ENCODE results near the gene FMO5.
"Not testable (repeated sequence)": the region's sequence is repeated elsewhere in the genome, so short reads cannot be mapped to it uniquely, and the experiment has no call there.

FMO5 gene

DNA sequence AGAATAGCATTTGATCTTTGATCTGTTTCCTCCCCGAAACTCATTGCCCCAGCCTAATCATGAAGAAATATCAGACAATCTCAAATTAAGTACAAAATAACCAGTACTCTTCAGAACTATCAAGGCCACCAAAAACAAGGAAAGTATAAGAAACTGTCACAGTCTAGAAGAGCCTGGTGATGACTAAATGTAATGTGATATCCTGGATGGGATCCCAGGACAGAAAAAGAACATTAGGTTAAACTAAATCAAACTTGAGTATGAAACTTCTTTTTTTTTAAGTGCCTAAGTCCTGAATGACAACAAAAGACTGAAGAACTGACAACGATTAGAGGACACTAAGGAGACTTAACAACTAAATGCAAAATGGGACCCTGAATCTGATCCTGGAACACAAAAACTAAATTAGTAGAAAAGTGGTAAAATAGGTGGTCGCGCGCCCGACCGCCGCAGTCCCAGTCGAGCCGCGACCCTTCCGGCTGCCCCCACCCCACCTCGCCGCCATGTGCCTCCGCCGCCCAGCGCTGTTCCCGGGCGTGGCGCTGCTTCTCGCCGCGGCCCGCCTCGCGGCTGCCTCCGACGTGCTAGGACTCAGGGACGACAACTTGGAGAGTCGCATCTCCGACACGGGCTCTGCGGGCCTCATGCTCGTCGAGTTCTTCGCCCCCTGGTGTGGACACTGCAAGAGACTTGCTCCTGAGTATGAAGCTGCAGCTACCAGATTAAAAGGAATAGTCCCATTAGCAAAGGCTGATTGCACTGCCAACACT, 47.3 kb downstream of the FMO5 start:
- Histone ChIP-seq H3K4me2 (no peak overlapping the region), H3K9ac (no peak overlapping the region), H3K27me3 (no peaks in the 10 kb centered on the region), H4K20me1 (no peaks in the 10 kb centered on the region), H3K36me3 (0 out of 2 replicates have a peak, but pooled peaks cover 4% of the 10 kb centered on the region), H3K4me3 (no peak overlapping the region), H3K27ac (no peak overlapping the region), H3K4me1 (peaks cover 15% of the 10 kb centered on the region), H3K9me3 (no peaks in the 10 kb centered on the region)
- no peak for TF ChIP-seq Cebpa-rat (IDR thresholded peaks at IDR 0.05)

DNA sequence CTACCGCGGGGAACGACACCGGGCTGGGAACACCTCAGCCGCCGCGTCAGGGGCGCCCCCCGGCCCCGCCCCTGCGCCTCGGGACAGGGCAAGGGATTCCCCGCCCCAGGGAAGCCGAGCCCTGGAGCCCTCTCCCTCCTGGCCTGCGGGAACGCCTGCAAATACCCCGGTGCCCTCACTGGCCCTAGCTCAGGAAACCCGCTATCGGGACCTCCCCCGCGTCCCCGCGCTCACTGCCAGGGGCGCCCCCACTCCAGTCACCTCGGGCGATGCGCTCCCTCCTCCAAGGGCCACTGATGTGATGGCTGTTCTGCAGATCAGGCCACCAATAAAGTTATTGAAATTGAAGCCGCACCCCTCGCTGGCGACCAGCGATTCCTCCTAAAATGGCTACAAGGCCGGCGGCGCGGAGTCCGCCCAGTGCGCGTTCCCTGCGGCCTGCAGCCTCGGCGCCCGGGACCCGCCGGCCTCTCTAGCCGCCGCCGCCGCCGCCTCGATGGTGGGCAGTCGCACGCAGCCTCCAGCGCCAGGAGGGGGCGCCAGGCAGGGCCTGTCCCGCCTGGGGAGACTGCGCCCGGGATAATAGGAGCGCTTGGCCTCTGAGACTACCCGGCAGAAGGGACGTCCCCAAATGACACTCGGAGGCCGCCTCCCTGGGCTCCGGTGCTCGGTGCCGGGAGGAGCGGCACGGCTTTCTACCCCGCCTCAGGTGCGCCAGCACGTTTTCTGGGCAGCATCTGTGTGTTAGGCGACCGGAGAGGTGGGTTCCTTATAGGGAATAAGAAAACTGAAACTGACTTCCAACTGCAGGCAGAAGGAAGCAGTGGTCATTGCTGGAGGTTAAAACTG, 52.7 kb downstream of the FMO5 start, which contains the start of gene PRKAB2:
PRKAB2 (minus strand) TSS at position 303 of the 849 bp plus-strand sequence. CDS start 326 bp downstream, outside the sequence.
- Histone ChIP-seq H3K27me3 (no peaks in the 10 kb centered on the region), H3K27ac (peak within 1 kb of the TSS; percentile 88), H3K4me2 (peak within 1 kb of the TSS; percentile 97), H3K4me1 (peaks cover 33% of the 10 kb centered on the region), H4K20me1 (no peaks in the 10 kb centered on the region), H3K36me3 (peaks cover 6% of the 10 kb centered on the region), H3K4me3 (peak within 1 kb of the TSS; percentile 93), H3K9ac (peak within 1 kb of the TSS; percentile 87), H3K9me3 (no peaks in the 10 kb centered on the region)
- no peak for TF ChIP-seq Cebpa-rat (IDR thresholded peaks at IDR 0.05)

DNA sequence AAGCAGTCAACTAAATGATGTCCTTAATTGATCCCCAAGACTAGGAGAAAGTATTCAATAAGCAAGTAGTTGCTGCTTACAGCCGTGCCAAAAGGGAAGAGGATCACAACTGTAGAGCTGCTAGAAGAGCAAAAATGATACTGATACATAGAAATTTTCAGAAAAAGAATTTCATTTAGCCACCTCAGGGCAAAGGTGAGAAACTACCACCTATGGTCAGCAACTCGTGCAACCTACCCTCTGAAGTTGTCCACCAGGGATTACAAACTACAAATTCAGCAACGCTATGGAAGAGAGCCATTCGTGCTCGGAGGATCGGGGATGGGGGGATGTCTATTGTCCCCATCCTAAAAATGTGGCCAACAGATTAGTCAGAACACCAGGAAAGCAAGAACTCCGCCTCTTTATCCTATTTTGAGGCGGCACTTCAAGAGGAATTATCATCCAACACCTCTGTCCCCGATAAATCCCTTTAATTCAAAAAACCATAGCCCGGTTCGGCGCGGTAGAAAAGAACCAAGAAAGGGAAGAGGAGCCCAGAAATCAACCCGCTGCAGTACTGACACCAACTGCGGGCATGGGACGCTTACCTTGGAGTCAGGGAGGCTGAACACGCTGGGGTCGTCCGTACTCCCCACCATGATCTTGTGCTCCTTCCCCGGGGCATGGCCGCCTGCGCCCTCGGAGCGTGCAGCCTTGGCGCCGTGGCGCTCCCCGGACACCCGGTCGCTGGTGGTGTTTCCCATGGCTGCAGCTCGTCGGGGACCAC, 53.6 kb downstream of the FMO5 start:
- Histone ChIP-seq H3K36me3 (peaks cover 14% of the 10 kb centered on the region), H3K4me1 (peaks cover 33% of the 10 kb centered on the region), H3K9me3 (no peaks in the 10 kb centered on the region), H3K4me2 (peak overlapping the region; percentile 97), H4K20me1 (no peaks in the 10 kb centered on the region), H3K9ac (peak overlapping the region; percentile 87), H3K4me3 (peak overlapping the region; percentile 93), H3K27me3 (no peaks in the 10 kb centered on the region), H3K27ac (peak overlapping the region; percentile 88)
- no peak for TF ChIP-seq Cebpa-rat (IDR thresholded peaks at IDR 0.05)

DNA sequence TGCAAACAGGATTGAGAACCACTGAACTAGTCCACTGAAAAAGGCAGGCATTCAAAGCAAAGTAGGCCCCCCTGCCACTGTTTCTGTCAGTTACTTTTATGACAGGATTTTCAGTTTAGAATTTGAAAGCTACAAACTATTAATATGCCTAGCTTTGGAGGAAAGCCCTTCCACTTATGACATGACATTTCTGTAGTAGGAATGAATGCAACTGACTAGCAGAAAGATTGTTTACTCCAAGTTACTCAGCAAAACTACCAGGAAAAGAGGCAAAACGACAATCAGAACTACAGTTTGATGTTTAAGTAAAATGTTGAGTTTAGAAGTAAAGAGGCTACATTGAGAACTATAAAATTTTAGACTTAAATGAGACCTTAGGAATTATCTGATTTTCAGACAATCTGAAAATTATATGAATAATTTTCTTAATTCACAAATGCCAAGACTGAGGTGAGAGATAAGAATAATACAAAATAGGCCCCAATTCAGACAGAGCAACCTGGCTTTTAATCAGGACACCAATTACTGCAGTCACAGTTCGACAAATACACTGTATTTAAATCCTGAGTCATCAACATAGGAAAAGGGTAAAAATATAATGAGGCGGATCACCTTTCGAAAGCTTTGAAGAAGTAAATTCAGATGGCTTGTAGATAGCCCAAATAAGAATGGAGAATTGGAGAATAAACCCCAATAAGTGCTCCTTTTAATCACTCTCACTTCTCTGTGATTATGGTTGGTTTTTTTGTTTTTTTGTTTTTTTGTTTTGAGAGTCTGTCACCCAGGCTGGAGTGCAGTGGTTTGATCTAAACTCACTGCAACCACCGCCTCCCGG, 55.1 kb downstream of the FMO5 start:
- no peaks in the 10 kb centered on the region for H4K20me1 ChIP-seq
- peak overlapping the region; percentile 97 for H3K4me2 ChIP-seq
- H3K36me3 ChIP-seq = peaks cover 29% of the 10 kb centered on the region
- 0 out of 2 replicates have a peak overlapping the region, but pooled peaks have one; percentile 93 for H3K4me3 ChIP-seq
- no peak for TF ChIP-seq Cebpa-rat (IDR thresholded peaks at IDR 0.05)
- peaks cover 33% of the 10 kb centered on the region for H3K4me1 ChIP-seq
- H3K27me3 ChIP-seq = no peaks in the 10 kb centered on the region
- H3K27ac ChIP-seq = no peak overlapping the region
- H3K9ac ChIP-seq = no peak overlapping the region
- H3K9me3 ChIP-seq = no peaks in the 10 kb centered on the region

DNA sequence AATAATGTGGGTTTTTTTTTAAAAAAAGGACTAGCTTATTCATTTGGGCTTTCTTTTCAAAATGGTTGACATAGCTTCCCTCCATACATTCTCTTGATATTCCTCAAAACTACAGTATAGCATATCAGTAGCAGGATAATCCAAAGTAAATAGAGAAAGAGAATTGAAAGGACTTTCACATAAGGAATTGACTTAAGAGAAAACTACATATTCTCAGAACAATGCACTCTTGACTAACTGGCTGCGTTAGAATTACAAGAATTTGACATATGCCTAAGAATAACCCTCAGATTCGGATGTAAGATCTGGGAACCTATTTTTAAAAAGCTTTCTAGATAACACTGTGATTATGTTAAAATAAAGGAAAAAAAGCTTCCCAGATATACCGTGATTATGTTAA, 56.0 kb downstream of the FMO5 start:
- Histone ChIP-seq H3K9me3 (no peaks in the 10 kb centered on the region), H3K27me3 (no peaks in the 10 kb centered on the region), H3K9ac (no peak overlapping the region), H4K20me1 (no peaks in the 10 kb centered on the region), H3K27ac (no peak overlapping the region), H3K4me3 (no peak overlapping the region), H3K36me3 (peaks cover 32% of the 10 kb centered on the region), H3K4me1 (peaks cover 31% of the 10 kb centered on the region), H3K4me2 (no peak overlapping the region)
- no peak for TF ChIP-seq Cebpa-rat (IDR thresholded peaks at IDR 0.05)

DNA sequence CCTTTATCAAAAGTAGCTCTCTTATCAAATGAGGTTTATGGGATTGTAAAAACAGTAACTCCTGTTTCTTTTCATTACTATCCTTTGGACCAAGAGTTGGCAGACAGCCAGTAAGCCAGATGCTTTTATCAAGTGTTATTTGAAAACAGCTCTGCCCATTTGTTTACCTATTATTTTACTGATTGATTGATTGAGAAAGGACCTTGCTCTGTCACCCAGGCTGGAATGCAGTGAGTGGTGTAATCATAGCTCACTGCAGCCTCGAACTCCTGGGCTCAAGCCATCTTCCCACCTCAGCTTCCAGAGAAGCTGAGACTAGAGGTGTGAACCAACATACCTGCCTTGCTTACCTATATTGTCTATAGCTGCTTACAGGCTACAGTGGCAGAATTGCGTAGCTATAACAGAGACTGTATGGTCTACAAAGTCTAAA, 56.5 kb downstream of the FMO5 start:
- Histone ChIP-seq H4K20me1 (no peaks in the 10 kb centered on the region), H3K4me3 (no peak overlapping the region), H3K4me1 (peaks cover 25% of the 10 kb centered on the region), H3K27ac (no peak overlapping the region), H3K36me3 (peaks cover 36% of the 10 kb centered on the region), H3K27me3 (no peaks in the 10 kb centered on the region), H3K9ac (no peak overlapping the region), H3K4me2 (no peak overlapping the region), H3K9me3 (no peaks in the 10 kb centered on the region)
- no peak for TF ChIP-seq Cebpa-rat (IDR thresholded peaks at IDR 0.05)

DNA sequence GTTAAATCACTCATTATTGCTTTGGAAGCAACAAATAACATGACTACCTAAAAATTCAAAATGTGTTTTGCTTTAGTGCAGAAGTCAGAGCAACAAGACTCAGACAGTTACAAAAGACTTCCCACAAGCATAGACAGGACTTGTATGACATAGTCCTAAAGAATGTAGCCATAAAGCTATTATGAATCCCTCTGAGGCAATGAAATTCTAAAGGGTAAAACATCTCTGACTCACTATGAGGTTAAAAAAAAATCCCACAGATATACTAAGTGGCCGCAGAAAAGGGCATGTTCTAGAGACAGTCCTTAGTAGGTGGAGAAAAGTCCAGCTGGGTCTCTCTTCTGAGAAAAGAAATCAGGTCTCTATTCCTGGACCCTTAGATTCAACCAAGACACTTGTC, 57.8 kb downstream of the FMO5 start:
- Histone ChIP-seq H4K20me1 (no peaks in the 10 kb centered on the region), H3K9ac (no peak overlapping the region), H3K4me1 (peaks cover 20% of the 10 kb centered on the region), H3K9me3 (no peaks in the 10 kb centered on the region), H3K36me3 (peaks cover 43% of the 10 kb centered on the region), H3K4me2 (no peak overlapping the region), H3K27ac (no peak overlapping the region), H3K27me3 (no peaks in the 10 kb centered on the region), H3K4me3 (no peak overlapping the region)
- TF ChIP-seq Cebpa-rat (IDR thresholded peaks at IDR 0.05) = no peak

DNA sequence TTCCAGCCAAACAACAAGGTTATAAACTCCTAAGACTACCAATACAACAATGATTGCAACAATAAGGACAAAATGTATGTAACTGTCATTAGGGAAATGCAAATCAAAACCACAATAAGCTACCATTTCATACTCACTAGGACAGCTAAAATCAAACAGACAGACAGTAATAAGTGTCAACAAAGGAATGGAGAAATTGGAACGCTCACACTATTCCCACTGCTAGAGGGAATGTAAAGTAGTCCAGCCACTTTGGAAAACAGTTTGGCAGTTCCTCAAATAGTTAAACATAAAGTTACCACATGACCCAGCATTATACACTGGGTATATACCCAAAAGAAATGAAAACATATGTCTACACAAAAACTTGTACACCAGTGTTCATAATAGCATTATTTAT, 62.1 kb downstream of the FMO5 start:
- Histone ChIP-seq H3K4me1 (no peaks in the 10 kb centered on the region), H3K27ac (no peak overlapping the region), H3K4me3 (no peak overlapping the region), H3K9me3 (no peaks in the 10 kb centered on the region), H4K20me1 (no peaks in the 10 kb centered on the region), H3K36me3 (peaks cover 83% of the 10 kb centered on the region), H3K4me2 (no peak overlapping the region), H3K27me3 (no peaks in the 10 kb centered on the region), H3K9ac (no peak overlapping the region)
- no peak for TF ChIP-seq Cebpa-rat (IDR thresholded peaks at IDR 0.05)

DNA sequence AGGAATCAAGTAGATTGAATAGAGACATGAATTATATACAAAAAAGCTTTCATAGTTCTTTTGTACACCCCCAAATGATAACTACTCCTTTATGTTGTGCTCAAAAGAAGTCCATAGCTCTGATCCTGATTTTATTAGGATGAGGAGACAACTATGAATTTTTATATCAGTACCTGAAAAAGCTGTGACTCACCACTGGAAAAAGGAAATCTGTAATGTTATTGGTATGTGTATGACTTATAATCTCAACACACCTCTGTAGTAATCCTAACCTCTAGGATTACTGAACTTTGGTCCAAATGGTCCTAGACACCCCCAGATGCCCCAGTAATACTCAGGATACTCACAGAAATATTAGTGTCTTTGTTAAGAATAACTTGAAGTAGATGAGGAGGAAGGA, 63.0 kb downstream of the FMO5 start:
- no peaks in the 10 kb centered on the region for H3K27me3 ChIP-seq
- no peaks in the 10 kb centered on the region for H3K9me3 ChIP-seq
- H3K4me2 ChIP-seq = no peak overlapping the region
- no peak for TF ChIP-seq Cebpa-rat (IDR thresholded peaks at IDR 0.05)
- peaks cover 84% of the 10 kb centered on the region for H3K36me3 ChIP-seq
- H3K9ac ChIP-seq = no peak overlapping the region
- no peaks in the 10 kb centered on the region for H4K20me1 ChIP-seq
- no peak overlapping the region for H3K27ac ChIP-seq
- H3K4me3 ChIP-seq = no peak overlapping the region
- H3K4me1 ChIP-seq = no peaks in the 10 kb centered on the region

DNA sequence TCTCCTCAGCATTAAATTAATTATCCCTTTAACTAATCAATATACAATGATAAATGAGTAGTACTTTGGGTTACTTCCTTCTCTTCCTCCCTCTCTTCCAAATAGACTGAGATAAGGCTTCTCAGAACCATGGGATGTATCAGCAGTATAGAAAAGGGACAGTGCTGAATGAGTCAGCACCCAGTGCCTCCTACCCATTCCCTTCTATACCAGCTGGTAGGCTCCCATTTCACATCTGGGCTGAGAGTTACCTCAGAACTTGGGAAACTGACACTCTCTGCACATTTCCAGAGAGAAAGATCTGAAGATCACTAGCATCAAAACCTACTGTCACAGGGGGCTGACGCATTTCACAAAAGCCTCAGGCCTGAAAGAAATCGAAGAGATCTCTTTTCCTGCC, 68.0 kb downstream of the FMO5 start:
- H3K4me3 ChIP-seq, H3K9me3 ChIP-seq, H3K4me2 ChIP-seq, H4K20me1 ChIP-seq, H3K27me3 ChIP-seq, H3K27ac ChIP-seq, H3K4me1 ChIP-seq, H3K9ac ChIP-seq: not testable (repeated sequence)
- peaks cover 74% of the 10 kb centered on the region for H3K36me3 ChIP-seq
